Stimulated activated CD8-positive, alpha-beta memory T cell treated with anti-CD3 and anti-CD28 coated beads, Interleukin-12 subunit alpha, Interleukin-12 subunit beta, amount 100 ng/mL, for 24 hours (primary cell): Measurements from ENCODE around the gene ITIH3.

Experiments used
- DNase-seq: peaks from one replicate; pipeline ENCODE4 v3.0.0-alpha.2; 2020; ENCODE audit errors: extremely low read depth

Gene ITIH3

GRCh38 chr3:52793702-52794611, 639 bp upstream of the ITIH3 start:
- no peak for DNase-seq

GRCh38 chr3:52795298-52795900, 803 bp downstream of the ITIH3 start:
- DNase-seq: no peak

GRCh38 chr3:52796411-52796810, 1.8 kb downstream of the ITIH3 start:
- DNase-seq: no peak

- DNase-seq: no peak
Observed at GRCh38 chr3:52798376-52798977, 3.9 kb downstream of the ITIH3 start.

GRCh38 chr3:52798978-52799476, 4.4 kb downstream of the ITIH3 start:
- no peak for DNase-seq

GRCh38 chr3:52800079-52800478, 5.5 kb downstream of the ITIH3 start:
- DNase-seq: no peak

GRCh38 chr3:52801839-52802238, 7.2 kb downstream of the ITIH3 start:
- DNase-seq: no peak

GRCh38 chr3:52805270-52806039, 10.9 kb downstream of the ITIH3 start:
- DNase-seq: no peak

GRCh38 chr3:52809149-52809548, 14.6 kb downstream of the ITIH3 start:
- DNase-seq: no peak

- DNase-seq: no peak
Observed at GRCh38 chr3:52809662-52810377, 15.2 kb downstream of the ITIH3 start.

GRCh38 chr3:52810923-52811322, 16.3 kb downstream of the ITIH3 start:
- no peak for DNase-seq

- no peak for DNase-seq
Observed at GRCh38 chr3:52811452-52812011, 16.9 kb downstream of the ITIH3 start.

GRCh38 chr3:52813810-52814209, 19.2 kb downstream of the ITIH3 start:
- DNase-seq: no peak

GRCh38 chr3:52816199-52816598, 21.6 kb downstream of the ITIH3 start:
- no peak for DNase-seq

- DNase-seq: no peak
Observed at GRCh38 chr3:52816654-52817053, 22.1 kb downstream of the ITIH3 start.

GRCh38 chr3:52817221-52817620, 22.6 kb downstream of the ITIH3 start:
- no peak for DNase-seq

- DNase-seq: no peak
Observed at GRCh38 chr3:52817860-52818259, 23.3 kb downstream of the ITIH3 start.

GRCh38 chr3:52819936-52820335, 25.3 kb downstream of the ITIH3 start:
- DNase-seq: no peak

GRCh38 chr3:52820736-52821135, 26.1 kb downstream of the ITIH3 start:
- no peak for DNase-seq

GRCh38 chr3:52822363-52822762, 27.8 kb downstream of the ITIH3 start:
- DNase-seq: no peak

- DNase-seq: no peak
Observed at GRCh38 chr3:52824037-52824436, 29.4 kb downstream of the ITIH3 start.
